ENCODE results near the gene PCDHGA1. TPM values are rescaled to one million over a fixed set of nuclear protein-coding genes. Genes with fewer than 3 reads are reported as not detected.

PCDHGA1 gene
- total RNA-seq, 4 donors from 2014 or later, result 0.65 to 0.97 (median 0.71) TPM

GRCh38 chr5:141434006-141434405 is 103.7 kb downstream of the PCDHGA1 start:
- Histone ChIP-seq H3K36me3 (no peaks in the 10 kb centered on the region), H3K27me3 (no peaks in the 10 kb centered on the region), H3K4me1 (peaks cover 0 to 10% of the 10 kb centered on the region in 2 donors), H3K4me3 (no peak overlapping the region), H3K27ac (no peak overlapping the region), H3K9me3 (no peaks in the 10 kb centered on the region)
- in situ Hi-C loops (cut with MboI; ENCODE audit: low sequenced_read_pairs in 4 of 4) (no loop called here), intact Hi-C loops (cut with DNase I; ENCODE audit: low total_unique reads) (no loop called here)
- DNase-seq (no peak), ATAC-seq (no peak)
- TF ChIP-seq CTCF (IDR thresholded peaks at IDR 0.05 in 4 of 5, conservative IDR thresholded peaks at IDR 0.05 in 1 of 5), result no peak
- TF ChIP-seq POLR2A (IDR thresholded peaks at IDR 0.05), result no peak

- no peak for DNase-seq
- no peak overlapping the region for H3K4me3 ChIP-seq
- TF ChIP-seq CTCF (IDR thresholded peaks at IDR 0.05 in 4 of 5, conservative IDR thresholded peaks at IDR 0.05 in 1 of 5) (no peak), POLR2A (IDR thresholded peaks at IDR 0.05) (no peak)
- ATAC-seq, result no peak
- in situ Hi-C loops (cut with MboI; ENCODE audit: low sequenced_read_pairs in 4 of 4) (no loop called here), intact Hi-C loops (cut with DNase I; ENCODE audit: low total_unique reads) (no loop called here)
- no peaks in the 10 kb centered on the region for H3K36me3 ChIP-seq
- H3K9me3 ChIP-seq, result no peaks in the 10 kb centered on the region
- H3K27me3 ChIP-seq, result no peaks in the 10 kb centered on the region
- H3K4me1 ChIP-seq, result no peaks in the 10 kb centered on the region
- no peak overlapping the region for H3K27ac ChIP-seq
Observed at GRCh38 chr5:141437221-141437620, 106.9 kb downstream of the PCDHGA1 start.

GRCh38 chr5:141439411-141440141 is 109.3 kb downstream of the PCDHGA1 start:
- intact Hi-C loops (cut with DNase I; ENCODE audit: low total_unique reads) (no loop called here), in situ Hi-C loops (cut with MboI; ENCODE audit: low sequenced_read_pairs in 4 of 4) (no loop called here)
- Histone ChIP-seq H3K4me1 (no peaks in the 10 kb centered on the region), H3K4me3 (no peak overlapping the region), H3K27ac (no peak overlapping the region), H3K27me3 (no peaks in the 10 kb centered on the region), H3K36me3 (no peaks in the 10 kb centered on the region), H3K9me3 (no peaks in the 10 kb centered on the region)
- DNase-seq, result no peak
- TF ChIP-seq CTCF (IDR thresholded peaks at IDR 0.05 in 4 of 5, conservative IDR thresholded peaks at IDR 0.05 in 1 of 5) (no peak), POLR2A (IDR thresholded peaks at IDR 0.05) (no peak)
- no peak for ATAC-seq

GRCh38 chr5:141440341-141440740 is 110.0 kb downstream of the PCDHGA1 start:
- intact Hi-C loops (cut with DNase I; ENCODE audit: low total_unique reads) (no loop called here), in situ Hi-C loops (cut with MboI; ENCODE audit: low sequenced_read_pairs in 4 of 4) (no loop called here)
- no peak overlapping the region for H3K4me3 ChIP-seq
- no peaks in the 10 kb centered on the region for H3K4me1 ChIP-seq
- TF ChIP-seq POLR2A (IDR thresholded peaks at IDR 0.05) (no peak), CTCF (IDR thresholded peaks at IDR 0.05 in 4 of 5, conservative IDR thresholded peaks at IDR 0.05 in 1 of 5) (no peak)
- DNase-seq, result no peak
- ATAC-seq, result no peak
- H3K27me3 ChIP-seq, result no peaks in the 10 kb centered on the region
- no peaks in the 10 kb centered on the region for H3K9me3 ChIP-seq
- no peak overlapping the region for H3K27ac ChIP-seq
- H3K36me3 ChIP-seq, result no peaks in the 10 kb centered on the region
